Astrocyte of the cerebellum (primary cell): ENCODE measurements around the gene INPP5K.

Source experiments
- DNase-seq: peaks from one replicate; pipeline ENCODE4 v3.0.0-alpha.2; 2011; ENCODE audit warnings: low read depth
- H3K4me3 ChIP-seq: 2 replicates; pipeline ENCODE4 v1.5.1; 2011; ENCODE audit warnings: mild to moderate bottlenecking, low read depth, low read length, moderate library complexity
- CTCF ChIP-seq: IDR thresholded peaks from 2 replicates; pipeline ENCODE4 v1.5.1; 2012; ENCODE audit warnings: low read length, low read depth, moderate library complexity, mild to moderate bottlenecking; ENCODE audit errors: missing control alignments
- in situ Hi-C: cut with HindIII; loops from 2 replicates; pipeline ENCODE4 v1.10.0; 2017; ENCODE audit warnings: low sequenced_read_pairs

The INPP5K gene

GRCh38 chr17:1492249-1493206 lies 23.9 kb downstream of the INPP5K start, which contains the start of gene MYO1C:
TSS of gene MYO1C (minus strand) at chr17:1492686. CDS start at chr17:1492487, 199 bp downstream.
- no peak for TF ChIP-seq CTCF
- in situ Hi-C loops = no loop called here
- DNase-seq = no peak
- H3K4me3 ChIP-seq = peak within 1 kb of the TSS; percentile 38

GRCh38 chr17:1491443-1492248 lies 24.8 kb downstream of the INPP5K start:
- no peak for TF ChIP-seq CTCF
- no peak for DNase-seq
- peak overlapping the region; percentile 71 for H3K4me3 ChIP-seq
- in situ Hi-C loops = no loop called here

GRCh38 chr17:1490643-1491442 lies 25.6 kb downstream of the INPP5K start:
- in situ Hi-C loops = no loop called here
- no peak for DNase-seq
- H3K4me3 ChIP-seq = peak overlapping the region; percentile 71
- no peak for TF ChIP-seq CTCF

GRCh38 chr17:1488826-1489270 lies 27.6 kb downstream of the INPP5K start:
- in situ Hi-C loops = no loop called here
- no peak for DNase-seq
- H3K4me3 ChIP-seq = peak overlapping the region; percentile 43
- TF ChIP-seq CTCF = no peak

- TF ChIP-seq CTCF = no peak
- DNase-seq = peak; percentile 48
- in situ Hi-C loops = no loop called here
- peak overlapping the region; percentile 43 for H3K4me3 ChIP-seq
These were observed 28.2 kb downstream of the INPP5K start for GRCh38 chr17:1487939-1488825.
